H9 (cell line): ENCODE data around the gene NPHP4. TPM values are rescaled to one million over a fixed set of nuclear protein-coding genes. Genes with fewer than 3 reads are reported as not detected.

ENCODE experiments used
- DNase-seq: peaks from one replicate; pipeline ENCODE4 v3.0.0-alpha.2; 2017
- H2AFZ ChIP-seq: one replicate; pipeline ENCODE4 v1.6.1; 2013; ENCODE audit warnings: mild to moderate bottlenecking, low read length, control low read depth, moderate library complexity
- H2AK5ac ChIP-seq: 2 replicates; pipeline ENCODE4 v1.6.1; 2013; ENCODE audit warnings: low read length, control low read depth, mixed read lengths; ENCODE audit not compliant: insufficient read length
- H2BK120ac ChIP-seq: one replicate; pipeline ENCODE4 v1.6.1; 2013; ENCODE audit warnings: low read depth, mild to moderate bottlenecking, low read length, control low read depth, inconsistent platforms; ENCODE audit not compliant: poor library complexity, severe bottlenecking
- H2BK12ac ChIP-seq: 2 replicates; pipeline ENCODE4 v1.6.1; 2013; ENCODE audit warnings: low read length, control low read depth, mixed read lengths, low read depth; ENCODE audit not compliant: insufficient read length
- H2BK15ac ChIP-seq: 2 replicates; pipeline ENCODE4 v1.6.1; 2013; ENCODE audit warnings: low read depth, low read length, control low read depth
- H2BK20ac ChIP-seq: one replicate; pipeline ENCODE4 v1.6.1; 2013; ENCODE audit warnings: low read depth, mild to moderate bottlenecking, low read length, control low read depth, inconsistent platforms; ENCODE audit not compliant: poor library complexity, severe bottlenecking
- H2BK5ac ChIP-seq: 2 replicates; pipeline ENCODE4 v1.6.1; 2013; ENCODE audit warnings: low read length, control low read depth, mixed read lengths; ENCODE audit not compliant: insufficient read length
- H3K14ac ChIP-seq: 2 replicates; pipeline ENCODE4 v1.6.1; 2013; ENCODE audit warnings: low read length, control low read depth; ENCODE audit not compliant: insufficient read depth
- H3K18ac ChIP-seq: 2 replicates; pipeline ENCODE4 v1.6.1; 2013; ENCODE audit warnings: low read depth, mild to moderate bottlenecking, mixed read lengths, low read length, control low read depth; ENCODE audit not compliant: insufficient read length
- H3K23ac ChIP-seq: 2 replicates; pipeline ENCODE4 v1.6.1; 2013; ENCODE audit warnings: low read length, control low read depth, mixed read lengths, low read depth; ENCODE audit not compliant: insufficient read length
- H3K23me2 ChIP-seq: 2 replicates; pipeline ENCODE4 v1.6.1; 2013; ENCODE audit warnings: low read depth, mild to moderate bottlenecking, mixed read lengths, low read length, control low read depth; ENCODE audit not compliant: insufficient read length, poor library complexity, severe bottlenecking
- H3K27ac ChIP-seq: 2 replicates; pipeline ENCODE4 v1.5.1; 2013; ENCODE audit warnings: low read length, control low read depth, mixed read lengths, low read depth; ENCODE audit not compliant: insufficient read length
- H3K27me3 ChIP-seq: 2 replicates; pipeline ENCODE4 v1.6.1; 2013; ENCODE audit warnings: low read length, control low read depth, inconsistent platforms; ENCODE audit not compliant: insufficient read depth
- H3K4ac ChIP-seq: 2 replicates; pipeline ENCODE4 v1.6.1; 2013; ENCODE audit warnings: low read depth, mild to moderate bottlenecking, control low read depth, inconsistent platforms, low read length, moderate library complexity
- H3K4me1 ChIP-seq: 2 replicates; pipeline ENCODE4 v1.6.1; 2013; ENCODE audit warnings: low read length, control low read depth, inconsistent platforms; ENCODE audit not compliant: insufficient read depth
- H3K4me2 ChIP-seq: 2 replicates; pipeline ENCODE4 v1.6.1; 2013; ENCODE audit warnings: low read length, control low read depth, mixed read lengths; ENCODE audit not compliant: insufficient read length, insufficient read depth
- H3K56ac ChIP-seq: 2 replicates; pipeline ENCODE4 v1.6.1; 2013; ENCODE audit warnings: low read depth, mild to moderate bottlenecking, mixed read lengths, low read length, control low read depth; ENCODE audit not compliant: insufficient read length
- H3K79me1 ChIP-seq: 2 replicates; pipeline ENCODE4 v1.6.1; 2013; ENCODE audit warnings: low read depth, mild to moderate bottlenecking, moderate library complexity, low read length, control low read depth, inconsistent platforms; ENCODE audit not compliant: insufficient read depth, poor library complexity, severe bottlenecking
- H3K79me2 ChIP-seq: 2 replicates; pipeline ENCODE4 v1.6.1; 2013; ENCODE audit warnings: low read length, control low read depth, inconsistent platforms; ENCODE audit not compliant: insufficient read depth
- H3K9ac ChIP-seq: 2 replicates; pipeline ENCODE4 v1.6.1; 2013; ENCODE audit warnings: low read length, control low read depth, mixed read lengths; ENCODE audit not compliant: insufficient read length; ENCODE audit errors: extremely low read depth
- H3K9me3 ChIP-seq: one replicate; pipeline ENCODE4 v1.6.1; 2013; ENCODE audit warnings: low read depth, low read length, inconsistent platforms; ENCODE audit not compliant: control insufficient read depth
- H3T11ph ChIP-seq: one replicate; pipeline ENCODE4 v1.6.1; 2013; ENCODE audit warnings: mild to moderate bottlenecking, low read length, control low read depth, inconsistent platforms
- H4K20me1 ChIP-seq: one replicate; pipeline ENCODE4 v1.6.1; 2013; ENCODE audit not compliant: control insufficient read depth, insufficient read length, insufficient read depth
- H4K5ac ChIP-seq: 2 replicates; pipeline ENCODE4 v1.6.1; 2013; ENCODE audit warnings: low read depth, mild to moderate bottlenecking, mixed read lengths, low read length, control low read depth; ENCODE audit not compliant: insufficient read length
- H4K8ac ChIP-seq: replicated peaks from 2 replicates; pipeline ENCODE4 v1.6.1; 2013; ENCODE audit warnings: low read length, control low read depth, mixed read lengths, low read depth; ENCODE audit not compliant: insufficient read length
- H4K91ac ChIP-seq: 2 replicates; pipeline ENCODE4 v1.6.1; 2013; ENCODE audit warnings: low read depth, mild to moderate bottlenecking, moderate library complexity, mixed read lengths, low read length, control low read depth; ENCODE audit not compliant: insufficient read length
- H3K27ac Mint-ChIP-seq, 3 experiments: 2 replicates in 2 of 3; 3 replicates in 1 of 3; pipeline ENCODE4 v1.8.0; 2020 to 2021; ENCODE audit warnings: mixed read lengths in 3 of 3, mild to moderate bottlenecking in 1 of 3, moderate library complexity in 1 of 3
- H3K27me3 Mint-ChIP-seq: 2 replicates; pipeline ENCODE4 v1.8.0; 2021; ENCODE audit warnings: low read depth, mild to moderate bottlenecking, moderate library complexity, mixed read lengths
- H3K36me3 Mint-ChIP-seq, 3 experiments: 2 replicates in 2 of 3; 3 replicates in 1 of 3; pipeline ENCODE4 v1.8.0; 2020 to 2021; ENCODE audit warnings: low read depth in 3 of 3, mixed read lengths in 3 of 3; ENCODE audit not compliant: insufficient read depth in 1 of 3
- H3K4me1 Mint-ChIP-seq, 2 experiments: 2 replicates each; pipeline ENCODE4 v1.8.0; 2020; ENCODE audit warnings: mixed read lengths in 2 of 2
- H3K4me3 Mint-ChIP-seq, 2 experiments: 2 replicates in 1 of 2; 3 replicates in 1 of 2; pipeline ENCODE4 v1.8.0; 2020 to 2021; ENCODE audit warnings: mild to moderate bottlenecking in 2 of 2, mixed read lengths in 2 of 2, moderate library complexity in 1 of 2
- H3K9me3 Mint-ChIP-seq, 2 experiments: 2 replicates in 1 of 2; 3 replicates in 1 of 2; pipeline ENCODE4 v1.8.0; 2020; ENCODE audit warnings: mild to moderate bottlenecking in 2 of 2, mixed read lengths in 2 of 2, moderate library complexity in 1 of 2
- WGBS: extraction: QIAGEN DNeasy Blood & Tissue Kit; methylation state at CpG from one replicate; pipeline ENCODE4 v1.1.7; 2013; ENCODE audit warnings: missing lambda C conversion rate, low lambda C conversion rate, mixed read lengths; ENCODE audit not compliant: insufficient read length; ENCODE audit errors: extremely low coverage; 5-methylcytosine and 5-hydroxymethylcytosine counted together
- total RNA-seq: library from RNA; stranded (reverse); gene quantifications from 2 replicates; pipeline ENCODE4 v1.2.1, GENCODE V29; 2021
- TF ChIP-seq, protein P1 (sequence below): fragments of 200-600 bp; sonication (generic); conservative IDR thresholded peaks from 3 replicates; pipeline ENCODE4 v1.8.0; 2021; ENCODE audit warnings: antibody characterized with exemption, mild to moderate bottlenecking

The NPHP4 gene
- total RNA-seq, 1 experiment from 2014 or later: 17.6 TPM

DNA sequence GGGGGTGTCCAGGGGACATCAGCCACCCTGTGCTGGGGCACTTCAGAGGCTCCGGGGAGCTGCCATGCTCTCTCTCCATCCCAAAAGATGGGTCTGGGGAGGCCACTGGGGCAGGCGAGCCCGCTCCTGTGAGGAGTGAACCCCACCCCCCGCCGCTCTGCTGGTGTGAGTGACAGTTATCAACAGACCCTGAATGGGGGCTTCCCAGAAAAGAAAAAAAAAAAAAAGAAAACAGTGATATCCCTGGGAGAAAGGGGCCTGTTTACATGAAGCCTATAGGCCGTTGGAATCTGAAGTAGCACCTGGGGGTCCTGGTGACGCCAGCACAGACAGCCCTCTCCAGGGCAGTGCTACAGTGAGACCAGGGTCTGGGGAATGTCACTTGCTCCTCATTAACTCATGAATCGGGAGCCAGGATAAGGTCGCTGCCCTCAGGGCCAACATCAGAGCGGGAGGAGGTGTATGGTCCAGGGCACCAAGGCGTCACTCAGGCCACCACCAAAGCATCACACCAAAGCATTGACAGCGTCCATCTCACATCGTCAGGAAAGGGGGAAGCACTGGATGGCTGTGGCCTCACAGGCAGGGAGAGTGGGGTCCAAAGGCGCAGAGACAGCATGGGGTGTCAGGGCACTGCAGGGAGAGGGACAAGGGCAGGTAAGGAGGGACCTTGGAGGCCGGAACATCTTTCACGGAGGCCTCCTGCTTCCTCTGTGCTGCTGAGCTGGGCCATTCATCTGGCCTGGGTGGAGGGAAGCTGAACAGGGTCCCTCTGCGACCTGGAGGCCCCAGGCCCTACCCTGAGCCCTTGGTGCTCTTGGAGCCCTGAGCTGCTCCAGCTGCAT is 8.4 kb upstream of the NPHP4 start:
- Histone ChIP-seq H4K91ac (no peak overlapping the region), H3K18ac (no peak overlapping the region), H3K56ac (no peak overlapping the region), H2BK120ac (no peak overlapping the region), H3K27me3 (no peaks in the 10 kb centered on the region; the same call in 1 of the 2 replicates), H3K79me1 (no peaks in the 10 kb centered on the region), H2BK20ac (no peak overlapping the region), H2BK12ac (no peak overlapping the region), H3T11ph (no peak overlapping the region), H4K8ac (no peak overlapping the region), H3K23ac (no peak overlapping the region), H3K27ac (no peak overlapping the region), H3K4me2 (no peak overlapping the region), H4K20me1 (no peaks in the 10 kb centered on the region), H4K5ac (no peak overlapping the region), H3K79me2 (no peaks in the 10 kb centered on the region), H2AFZ (no peak overlapping the region), H3K14ac (peak overlapping the region; percentile 43; the same call in 1 of the 2 replicates), H2BK15ac (no peak overlapping the region), H3K9me3 (no peaks in the 10 kb centered on the region), H3K9ac (no peak overlapping the region), H3K23me2 (no peaks in the 10 kb centered on the region), H2BK5ac (no peak overlapping the region), H3K4me1 (no peaks in the 10 kb centered on the region), H2AK5ac (no peak overlapping the region), H3K4ac (no peak overlapping the region)
- Mint-ChIP-seq H3K36me3 (no peaks in the 10 kb centered on the region), H3K4me1 (peaks cover 26 to 41% of the 10 kb centered on the region in 2 experiments), H3K4me3 (no peak overlapping the region), H3K9me3 (no peaks in the 10 kb centered on the region), H3K27ac (no peak overlapping the region), H3K27me3 (peaks cover 43% of the 10 kb centered on the region)
- no peak for DNase-seq
- no CpG with 5 or more reads among the region's 17 CpGs for WGBS
- TF ChIP-seq, protein P1, sequence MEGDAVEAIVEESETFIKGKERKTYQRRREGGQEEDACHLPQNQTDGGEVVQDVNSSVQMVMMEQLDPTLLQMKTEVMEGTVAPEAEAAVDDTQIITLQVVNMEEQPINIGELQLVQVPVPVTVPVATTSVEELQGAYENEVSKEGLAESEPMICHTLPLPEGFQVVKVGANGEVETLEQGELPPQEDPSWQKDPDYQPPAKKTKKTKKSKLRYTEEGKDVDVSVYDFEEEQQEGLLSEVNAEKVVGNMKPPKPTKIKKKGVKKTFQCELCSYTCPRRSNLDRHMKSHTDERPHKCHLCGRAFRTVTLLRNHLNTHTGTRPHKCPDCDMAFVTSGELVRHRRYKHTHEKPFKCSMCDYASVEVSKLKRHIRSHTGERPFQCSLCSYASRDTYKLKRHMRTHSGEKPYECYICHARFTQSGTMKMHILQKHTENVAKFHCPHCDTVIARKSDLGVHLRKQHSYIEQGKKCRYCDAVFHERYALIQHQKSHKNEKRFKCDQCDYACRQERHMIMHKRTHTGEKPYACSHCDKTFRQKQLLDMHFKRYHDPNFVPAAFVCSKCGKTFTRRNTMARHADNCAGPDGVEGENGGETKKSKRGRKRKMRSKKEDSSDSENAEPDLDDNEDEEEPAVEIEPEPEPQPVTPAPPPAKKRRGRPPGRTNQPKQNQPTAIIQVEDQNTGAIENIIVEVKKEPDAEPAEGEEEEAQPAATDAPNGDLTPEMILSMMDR: no peak
